ENCODE results near the gene NFAM1.

DNA sequence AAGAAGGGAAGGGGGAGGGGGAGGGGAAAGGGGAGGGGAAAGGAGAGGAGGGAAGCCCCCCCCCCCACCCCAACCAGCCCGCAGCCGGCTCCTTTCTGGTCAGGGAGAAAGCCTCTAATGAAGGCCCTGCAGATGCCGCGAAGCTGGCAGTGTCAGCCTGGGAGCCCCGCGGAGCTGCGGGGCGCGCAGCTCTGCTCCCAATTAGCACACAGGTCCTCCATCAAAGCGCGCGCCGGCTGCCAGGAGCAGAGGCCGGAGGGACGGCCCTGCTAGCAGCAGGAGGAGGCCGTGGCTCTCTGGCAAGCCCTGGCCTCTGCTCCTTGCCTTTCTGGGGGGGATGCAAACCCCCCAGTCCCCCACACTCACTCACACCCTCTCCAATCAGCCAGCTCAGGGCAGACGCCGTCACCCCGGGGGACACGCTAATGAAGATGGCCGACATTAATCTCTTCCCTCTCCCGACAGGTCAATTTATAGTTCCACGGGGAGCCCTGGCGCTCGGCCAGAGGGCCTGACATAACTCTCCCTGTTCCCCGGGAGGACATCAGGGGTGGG lies 91.3 kb downstream of the NFAM1 start:
- TF ChIP-seq, protein P1, sequence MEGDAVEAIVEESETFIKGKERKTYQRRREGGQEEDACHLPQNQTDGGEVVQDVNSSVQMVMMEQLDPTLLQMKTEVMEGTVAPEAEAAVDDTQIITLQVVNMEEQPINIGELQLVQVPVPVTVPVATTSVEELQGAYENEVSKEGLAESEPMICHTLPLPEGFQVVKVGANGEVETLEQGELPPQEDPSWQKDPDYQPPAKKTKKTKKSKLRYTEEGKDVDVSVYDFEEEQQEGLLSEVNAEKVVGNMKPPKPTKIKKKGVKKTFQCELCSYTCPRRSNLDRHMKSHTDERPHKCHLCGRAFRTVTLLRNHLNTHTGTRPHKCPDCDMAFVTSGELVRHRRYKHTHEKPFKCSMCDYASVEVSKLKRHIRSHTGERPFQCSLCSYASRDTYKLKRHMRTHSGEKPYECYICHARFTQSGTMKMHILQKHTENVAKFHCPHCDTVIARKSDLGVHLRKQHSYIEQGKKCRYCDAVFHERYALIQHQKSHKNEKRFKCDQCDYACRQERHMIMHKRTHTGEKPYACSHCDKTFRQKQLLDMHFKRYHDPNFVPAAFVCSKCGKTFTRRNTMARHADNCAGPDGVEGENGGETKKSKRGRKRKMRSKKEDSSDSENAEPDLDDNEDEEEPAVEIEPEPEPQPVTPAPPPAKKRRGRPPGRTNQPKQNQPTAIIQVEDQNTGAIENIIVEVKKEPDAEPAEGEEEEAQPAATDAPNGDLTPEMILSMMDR (conservative IDR thresholded peaks at IDR 0.05; ENCODE audit: low read depth, low read length), result no peak
- no peak for TF ChIP-seq EZH2 (IDR thresholded peaks at IDR 0.05; ENCODE audit: borderline replicate concordance, low read depth, low read length, poor library complexity, severe bottlenecking)

Measured in A673 (cell line).